MM.1S (cell line): ENCODE data around the gene GON4L.

Experiments
- CTCF ChIP-seq: fragments of 300-600 bp; sonication (generic); IDR thresholded peaks from 2 replicates; pipeline ENCODE4 v1.5.1; 2016; ENCODE audit warnings: antibody characterized with exemption, low read length, mixed read lengths
- EZH2 ChIP-seq: fragments of 300-600 bp; sonication (generic); optimal IDR thresholded peaks from 2 replicates; pipeline ENCODE3; 2017; ENCODE audit warnings: low read depth, mild to moderate bottlenecking, antibody characterized with exemption, low read length, mixed read lengths
- EZH2phosphoT487 ChIP-seq: fragments of 300-600 bp; sonication (generic); IDR thresholded peaks from 2 replicates; pipeline ENCODE4 v1.6.1; 2018; ENCODE audit warnings: antibody characterized with exemption, low read length

GRCh38 chr1:155898888-155899287 is 41.9 kb upstream of the GON4L start:
- TF ChIP-seq CTCF (no peak), EZH2 (no peak), EZH2phosphoT487 (no peak)
